Progenitor cell of endocrine pancreas (in vitro differentiated cells): ENCODE results near the gene C1QTNF5. TPM values are rescaled to one million over a fixed set of nuclear protein-coding genes. Genes with fewer than 3 reads are reported as not detected.

Experiments
- DNase-seq: peaks from one replicate; pipeline ENCODE4 v3.0.0; 2021; ENCODE audit warnings: low spot score; ENCODE audit not compliant: unreplicated experiment
- H3K27ac Mint-ChIP-seq: 2 replicates; pipeline ENCODE4 v1.8.0; 2021; ENCODE audit warnings: mild to moderate bottlenecking, moderate library complexity, mixed read lengths
- H3K27me3 Mint-ChIP-seq: 2 replicates; pipeline ENCODE4 v1.8.0; 2021; ENCODE audit warnings: mixed read lengths
- H3K36me3 Mint-ChIP-seq: 2 replicates; pipeline ENCODE4 v1.8.0; 2022; ENCODE audit warnings: mixed read lengths; ENCODE audit not compliant: insufficient read depth
- H3K4me1 Mint-ChIP-seq: 2 replicates; pipeline ENCODE4 v1.8.0; 2021; ENCODE audit warnings: low read depth, mixed read lengths
- H3K4me3 Mint-ChIP-seq: 2 replicates; pipeline ENCODE4 v1.8.0; 2021; ENCODE audit warnings: low read depth, mild to moderate bottlenecking, moderate library complexity, mixed read lengths
- H3K9me3 Mint-ChIP-seq: 2 replicates; pipeline ENCODE4 v1.8.0; 2021; ENCODE audit warnings: low read depth, mixed read lengths
- total RNA-seq: library from RNA; stranded (reverse); gene quantifications from 2 replicates; pipeline ENCODE4 v1.2.1, GENCODE V29; 2021
- TF ChIP-seq, protein P1 (sequence below): fragments of 200-600 bp; sonication (generic); IDR thresholded peaks from one replicate; pipeline ENCODE4 v1.5.0; 2021; ENCODE audit warnings: antibody characterized with exemption, mild to moderate bottlenecking; ENCODE audit not compliant: unreplicated experiment

The C1QTNF5 gene
- total RNA-seq, 1 donor from 2014 or later: 0.31 TPM

DNA sequence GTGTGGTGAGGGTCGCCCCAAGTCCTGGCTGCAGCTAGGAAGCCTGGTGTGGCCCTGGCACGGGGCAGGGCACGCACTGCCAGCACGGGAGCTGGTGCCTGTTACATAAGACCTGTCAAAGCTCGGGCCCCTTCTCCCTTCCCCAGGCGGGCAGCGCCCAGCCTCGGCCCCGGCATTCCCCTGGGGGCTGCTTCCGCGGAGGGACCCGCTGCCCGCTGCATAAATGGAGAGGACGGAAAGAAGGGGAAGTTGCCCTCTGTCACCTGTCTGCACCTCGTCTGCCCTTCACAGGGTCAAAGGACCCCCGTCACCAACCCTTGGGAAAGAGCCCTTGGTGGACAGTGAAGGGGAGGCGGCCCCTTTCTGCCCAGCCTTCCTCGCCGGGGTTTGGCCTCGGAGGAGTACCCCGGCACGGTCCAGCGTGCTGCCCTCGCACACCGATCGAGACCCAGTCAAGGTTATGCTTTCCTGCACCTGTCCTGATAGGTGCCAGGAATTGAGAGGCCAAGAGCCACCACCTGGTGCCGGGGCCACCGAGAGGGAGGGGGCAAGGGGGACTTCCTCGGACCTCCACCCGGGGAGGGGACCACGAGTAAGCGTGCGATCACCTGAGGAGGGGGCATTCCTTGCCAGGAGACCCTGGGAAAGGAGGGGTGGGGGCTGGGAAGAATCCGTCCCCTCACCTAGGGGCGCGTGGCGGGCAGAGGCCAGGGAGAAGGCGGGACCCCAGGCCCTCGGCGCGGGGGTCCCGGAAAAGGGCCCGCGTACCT, 22.6 kb upstream of the C1QTNF5 start:
- Mint-ChIP-seq H3K27me3 (peaks cover 23% of the 10 kb centered on the region), H3K36me3 (no peaks in the 10 kb centered on the region), H3K4me3 (peak overlapping the region; percentile 55), H3K9me3 (no peaks in the 10 kb centered on the region), H3K27ac (no peak overlapping the region), H3K4me1 (peaks cover 38% of the 10 kb centered on the region)
- TF ChIP-seq, protein P1, sequence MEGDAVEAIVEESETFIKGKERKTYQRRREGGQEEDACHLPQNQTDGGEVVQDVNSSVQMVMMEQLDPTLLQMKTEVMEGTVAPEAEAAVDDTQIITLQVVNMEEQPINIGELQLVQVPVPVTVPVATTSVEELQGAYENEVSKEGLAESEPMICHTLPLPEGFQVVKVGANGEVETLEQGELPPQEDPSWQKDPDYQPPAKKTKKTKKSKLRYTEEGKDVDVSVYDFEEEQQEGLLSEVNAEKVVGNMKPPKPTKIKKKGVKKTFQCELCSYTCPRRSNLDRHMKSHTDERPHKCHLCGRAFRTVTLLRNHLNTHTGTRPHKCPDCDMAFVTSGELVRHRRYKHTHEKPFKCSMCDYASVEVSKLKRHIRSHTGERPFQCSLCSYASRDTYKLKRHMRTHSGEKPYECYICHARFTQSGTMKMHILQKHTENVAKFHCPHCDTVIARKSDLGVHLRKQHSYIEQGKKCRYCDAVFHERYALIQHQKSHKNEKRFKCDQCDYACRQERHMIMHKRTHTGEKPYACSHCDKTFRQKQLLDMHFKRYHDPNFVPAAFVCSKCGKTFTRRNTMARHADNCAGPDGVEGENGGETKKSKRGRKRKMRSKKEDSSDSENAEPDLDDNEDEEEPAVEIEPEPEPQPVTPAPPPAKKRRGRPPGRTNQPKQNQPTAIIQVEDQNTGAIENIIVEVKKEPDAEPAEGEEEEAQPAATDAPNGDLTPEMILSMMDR: no peak
- DNase-seq: no peak

DNA sequence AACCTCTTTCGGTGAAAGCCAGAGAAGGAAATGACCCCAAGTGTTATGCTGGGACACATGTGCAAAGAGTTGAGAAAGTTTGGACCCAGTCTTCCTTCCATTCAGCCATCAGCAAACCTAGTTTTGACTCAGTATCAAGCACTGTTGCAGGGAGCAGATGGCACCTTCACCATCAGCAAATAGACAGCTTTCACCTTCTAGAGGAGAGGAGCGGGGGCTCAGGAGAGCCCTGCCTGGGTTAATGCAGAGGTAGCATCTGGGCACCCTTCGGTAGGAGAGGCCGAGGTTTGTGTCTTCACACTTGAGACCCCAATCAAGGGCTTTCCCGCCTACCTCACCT, 22.0 kb upstream of the C1QTNF5 start:
- Mint-ChIP-seq H3K27ac (peak overlapping the region; percentile 62), H3K4me3 (peak overlapping the region; percentile 56), H3K4me1 (peaks cover 33% of the 10 kb centered on the region), H3K9me3 (no peaks in the 10 kb centered on the region), H3K27me3 (peaks cover 26% of the 10 kb centered on the region), H3K36me3 (no peaks in the 10 kb centered on the region)
- no peak for DNase-seq
- TF ChIP-seq, protein P1: no peak

DNA sequence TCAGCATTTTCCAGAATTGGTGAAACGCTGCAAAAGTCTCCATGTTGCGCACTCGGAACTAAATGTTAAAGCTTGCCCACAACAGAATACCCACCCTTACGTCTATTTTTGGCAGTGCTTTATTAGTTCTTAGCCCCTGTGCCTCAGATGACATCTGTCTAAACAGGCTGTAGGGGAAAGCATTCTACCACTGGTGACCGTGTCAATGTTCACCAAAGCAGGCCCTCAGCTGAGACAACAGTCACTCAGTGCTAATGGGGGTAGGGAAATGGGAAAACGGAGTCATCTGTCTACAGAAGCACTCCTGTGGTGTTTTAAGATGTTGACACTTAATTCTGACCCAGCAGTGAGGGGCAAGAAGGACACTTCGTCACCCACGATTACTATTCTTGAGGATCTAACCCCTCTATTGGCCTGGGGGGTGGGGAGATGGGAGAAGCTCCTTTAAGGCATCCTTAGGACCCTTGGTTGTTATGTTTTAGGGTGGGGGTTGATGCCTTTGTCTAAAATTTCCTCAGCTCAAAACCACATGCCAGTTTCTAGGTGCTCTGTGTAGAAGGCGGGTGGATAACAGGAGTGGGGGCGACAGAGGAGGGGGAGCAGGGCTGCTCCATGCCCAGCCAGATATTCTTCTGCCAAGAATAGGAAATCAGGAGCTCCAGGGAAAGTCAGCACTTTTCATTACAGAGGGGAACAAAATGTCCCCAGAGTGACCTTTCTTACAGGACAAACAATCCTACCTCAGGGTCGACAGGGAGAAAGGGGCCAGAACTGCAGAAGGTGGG, 21.4 kb upstream of the C1QTNF5 start:
- Mint-ChIP-seq H3K4me1 (peaks cover 32% of the 10 kb centered on the region), H3K4me3 (peak overlapping the region; percentile 56), H3K27me3 (peaks cover 31% of the 10 kb centered on the region), H3K36me3 (no peaks in the 10 kb centered on the region), H3K9me3 (no peaks in the 10 kb centered on the region), H3K27ac (peak overlapping the region; percentile 62)
- TF ChIP-seq, protein P1: no peak
- DNase-seq: no peak

DNA sequence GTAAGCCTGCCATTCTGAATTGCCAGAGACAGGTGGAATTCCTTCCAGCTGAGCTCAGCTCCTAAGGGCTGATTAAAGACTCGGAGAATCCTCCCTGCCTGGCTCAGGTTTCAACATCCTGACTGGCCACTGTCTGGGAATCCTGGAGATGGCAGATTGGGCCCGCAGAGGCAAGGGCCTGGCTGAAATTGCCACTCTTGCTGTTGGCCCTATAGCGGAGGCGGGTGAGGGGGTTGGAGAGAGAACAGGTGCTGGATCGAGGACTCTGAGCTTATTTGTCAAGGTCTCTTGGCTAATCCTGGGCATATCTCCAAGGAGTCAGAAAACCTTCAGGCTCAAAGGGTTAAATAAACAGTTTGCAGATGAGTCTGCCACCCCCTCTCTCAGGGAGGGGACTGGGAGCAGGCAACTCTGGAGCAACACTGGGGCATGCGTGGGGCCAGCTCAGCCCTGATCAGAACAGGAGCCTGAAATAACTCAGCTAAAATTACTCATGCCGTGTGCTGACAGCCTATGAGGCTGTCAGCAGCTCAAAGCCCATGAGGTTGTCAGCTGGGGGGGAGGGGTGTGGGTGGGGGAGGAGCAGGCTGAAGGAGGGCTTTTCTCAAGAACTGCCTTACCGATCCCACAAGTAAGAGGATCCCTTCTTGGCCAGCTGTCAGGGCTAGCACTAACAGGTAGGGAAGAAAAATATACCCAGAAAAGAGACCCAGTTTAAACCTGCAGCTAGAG, 20.5 kb upstream of the C1QTNF5 start:
- DNase-seq: no peak
- H3K27me3 Mint-ChIP-seq: peaks cover 35% of the 10 kb centered on the region
- no peak overlapping the region for H3K4me3 Mint-ChIP-seq
- H3K36me3 Mint-ChIP-seq: no peaks in the 10 kb centered on the region
- peak overlapping the region; percentile 90 for H3K27ac Mint-ChIP-seq
- no peaks in the 10 kb centered on the region for H3K9me3 Mint-ChIP-seq
- H3K4me1 Mint-ChIP-seq: peaks cover 31% of the 10 kb centered on the region
- TF ChIP-seq, protein P1: no peak
